HEK293T (cell line): ENCODE results near the gene TIMM44.

Source experiments
- ARNT ChIP-seq: fragments of 450-650 bp; IDR thresholded peaks from 2 replicates; pipeline ENCODE4 v1.6.1; 2017; ENCODE audit warnings: mild to moderate bottlenecking
- BHLHE40 ChIP-seq: fragments of 450-650 bp; IDR thresholded peaks from 2 replicates; pipeline ENCODE4 v1.6.1; 2016; ENCODE audit warnings: mild to moderate bottlenecking, moderate library complexity, borderline replicate concordance
- ELF4 ChIP-seq: fragments of 450-650 bp; IDR thresholded peaks from 2 replicates; pipeline ENCODE4 v1.6.1; 2017; ENCODE audit warnings: antibody characterized with exemption
- FOXK2 ChIP-seq: fragments of 450-650 bp; IDR thresholded peaks from 2 replicates; pipeline ENCODE4 v1.6.1; 2016; ENCODE audit warnings: mild to moderate bottlenecking
- FOXM1 ChIP-seq: fragments of 450-650 bp; IDR thresholded peaks from 2 replicates; pipeline ENCODE4 v1.6.1; 2017; ENCODE audit warnings: mild to moderate bottlenecking, borderline replicate concordance
- HDGF ChIP-seq: fragments of 450-650 bp; IDR thresholded peaks from 2 replicates; pipeline ENCODE4 v1.6.1; 2017; ENCODE audit warnings: antibody characterized with exemption, borderline replicate concordance
- L3MBTL2 ChIP-seq: fragments of 450-650 bp; conservative IDR thresholded peaks from 2 replicates; pipeline ENCODE4 v1.6.1; 2016; ENCODE audit warnings: mild to moderate bottlenecking
- NFRKB ChIP-seq: fragments of 450-650 bp; IDR thresholded peaks from 2 replicates; pipeline ENCODE4 v1.6.1; 2016; ENCODE audit warnings: mild to moderate bottlenecking, moderate library complexity
- SP1 ChIP-seq: fragments of 450-650 bp; IDR thresholded peaks from 2 replicates; pipeline ENCODE4 v1.6.1; 2017
- SUZ12 ChIP-seq: fragments of 450-650 bp; IDR thresholded peaks from 2 replicates; pipeline ENCODE4 v1.6.1; 2016; ENCODE audit warnings: mild to moderate bottlenecking
- TARDBP ChIP-seq: fragments of 450-650 bp; IDR thresholded peaks from 2 replicates; pipeline ENCODE4 v1.6.1; 2016
- TF ChIP-seq, protein P1 (sequence below): fragments of 450-650 bp; IDR thresholded peaks from 2 replicates; pipeline ENCODE4 v1.6.1; 2016

DNA sequence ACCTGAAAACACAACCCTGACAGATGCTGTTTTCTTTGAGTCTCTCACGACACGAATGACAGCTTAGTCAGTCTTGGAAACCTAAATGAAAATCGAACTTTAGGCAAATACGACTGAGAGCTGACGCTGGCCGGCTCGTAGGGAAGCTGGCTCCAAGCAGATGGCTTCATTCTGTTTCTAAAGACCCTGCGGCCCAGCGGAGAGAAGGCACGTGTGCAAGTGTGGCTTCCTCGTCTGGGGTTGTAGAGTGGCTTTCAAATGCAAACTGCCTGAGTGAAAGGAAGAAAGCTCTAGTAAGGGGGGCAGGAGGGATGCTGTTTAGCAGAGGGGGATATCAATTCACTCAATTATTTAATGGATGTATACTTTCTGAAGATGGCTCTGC lies 26.1 kb upstream of the TIMM44 start:
- TF ChIP-seq ELF4 = no peak
- TF ChIP-seq HDGF = no peak
- TF ChIP-seq BHLHE40 = no peak
- no peak for TF ChIP-seq SUZ12
- TF ChIP-seq SP1 = no peak
- no peak for TF ChIP-seq FOXK2
- TF ChIP-seq FOXM1 = no peak
- no peak for TF ChIP-seq NFRKB
- TF ChIP-seq TARDBP = no peak
- TF ChIP-seq ARNT = no peak
- TF ChIP-seq, protein P1, sequence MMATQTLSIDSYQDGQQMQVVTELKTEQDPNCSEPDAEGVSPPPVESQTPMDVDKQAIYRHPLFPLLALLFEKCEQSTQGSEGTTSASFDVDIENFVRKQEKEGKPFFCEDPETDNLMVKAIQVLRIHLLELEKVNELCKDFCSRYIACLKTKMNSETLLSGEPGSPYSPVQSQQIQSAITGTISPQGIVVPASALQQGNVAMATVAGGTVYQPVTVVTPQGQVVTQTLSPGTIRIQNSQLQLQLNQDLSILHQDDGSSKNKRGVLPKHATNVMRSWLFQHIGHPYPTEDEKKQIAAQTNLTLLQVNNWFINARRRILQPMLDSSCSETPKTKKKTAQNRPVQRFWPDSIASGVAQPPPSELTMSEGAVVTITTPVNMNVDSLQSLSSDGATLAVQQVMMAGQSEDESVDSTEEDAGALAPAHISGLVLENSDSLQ = no peak
- no peak for TF ChIP-seq L3MBTL2
